ENCODE data around the gene CTSO. TPM values are rescaled to one million over a fixed set of nuclear protein-coding genes. Genes with fewer than 3 reads are reported as not detected.

Gene CTSO
- total RNA-seq, 1 experiment from 2014 or later, result 0.81 TPM

DNA sequence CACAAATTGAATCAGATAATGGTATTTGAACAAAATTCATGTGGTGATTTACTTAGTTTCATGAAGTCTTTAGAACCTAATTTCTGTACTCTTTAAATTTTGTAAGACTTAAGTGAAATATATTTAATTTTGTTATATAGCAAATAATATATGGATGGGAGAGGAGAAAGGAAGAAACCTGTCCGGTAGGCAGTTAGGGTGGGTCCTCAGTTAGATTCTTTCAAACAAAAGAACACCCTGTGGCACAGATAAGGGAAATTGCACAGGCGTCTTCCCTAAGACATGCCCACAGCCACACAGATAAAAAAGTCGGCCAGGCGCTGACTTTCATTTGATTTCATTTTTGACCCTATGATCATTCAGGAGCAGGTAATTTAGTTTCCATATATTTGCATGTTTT lies 25.1 kb upstream of the CTSO start:
- Histone ChIP-seq H3K79me2 (ENCODE audit: insufficient read depth, low read length) (no peaks in the 10 kb centered on the region), H4K5ac (ENCODE audit: insufficient read length, low read depth, low read length) (no peak overlapping the region), H3K23me2 (ENCODE audit: insufficient read length, low read depth, low read length, poor library complexity, severe bottlenecking) (no peaks in the 10 kb centered on the region), H3K56ac (ENCODE audit: insufficient read length, low read depth, low read length) (no peak overlapping the region), H3K9me3 (ENCODE audit: control insufficient read depth, low read depth, low read length) (no peaks in the 10 kb centered on the region), H4K8ac (replicated peaks; ENCODE audit: insufficient read length, low read depth, low read length) (no peak overlapping the region), H3K79me1 (ENCODE audit: insufficient read depth, low read depth, low read length, poor library complexity, severe bottlenecking) (no peaks in the 10 kb centered on the region), H2BK5ac (ENCODE audit: insufficient read length, low read length) (no peak overlapping the region), H3K23ac (ENCODE audit: insufficient read length, low read depth, low read length) (no peak overlapping the region), H2AFZ (ENCODE audit: low read length) (no peak overlapping the region), H3K4me2 (ENCODE audit: insufficient read depth, insufficient read length, low read length) (no peak overlapping the region), H3K4me1 (ENCODE audit: insufficient read depth, low read length) (peaks cover 8% of the 10 kb centered on the region; the same call in 1 of the 2 replicates), H2AK5ac (ENCODE audit: insufficient read length, low read length) (no peak overlapping the region), H3K27me3 (ENCODE audit: insufficient read depth, low read length) (no peaks in the 10 kb centered on the region), H4K91ac (ENCODE audit: insufficient read length, low read depth, low read length) (no peak overlapping the region), H3K14ac (ENCODE audit: insufficient read depth, low read length) (no peak overlapping the region), H3T11ph (ENCODE audit: low read length) (no peak overlapping the region), H3K18ac (ENCODE audit: insufficient read length, low read depth, low read length) (no peak overlapping the region), H3K27ac (ENCODE audit: insufficient read length, low read depth, low read length) (no peak overlapping the region), H4K20me1 (ENCODE audit: control insufficient read depth, insufficient read depth, insufficient read length) (no peaks in the 10 kb centered on the region), H3K4ac (ENCODE audit: low read depth, low read length) (no peak overlapping the region), H2BK20ac (ENCODE audit: low read depth, low read length, poor library complexity, severe bottlenecking) (no peak overlapping the region), H2BK15ac (ENCODE audit: low read depth, low read length) (no peak overlapping the region), H2BK120ac (ENCODE audit: low read depth, low read length, poor library complexity, severe bottlenecking) (no peak overlapping the region), H2BK12ac (ENCODE audit: insufficient read length, low read depth, low read length) (no peak overlapping the region), H3K9ac (ENCODE audit: extremely low read depth, insufficient read length, low read length) (no peak overlapping the region)
- WGBS (ENCODE audit: extremely low coverage, insufficient read length, low lambda C conversion rate), result no CpG with 5 or more reads among the region's 4 CpGs
- TF ChIP-seq, protein P1, sequence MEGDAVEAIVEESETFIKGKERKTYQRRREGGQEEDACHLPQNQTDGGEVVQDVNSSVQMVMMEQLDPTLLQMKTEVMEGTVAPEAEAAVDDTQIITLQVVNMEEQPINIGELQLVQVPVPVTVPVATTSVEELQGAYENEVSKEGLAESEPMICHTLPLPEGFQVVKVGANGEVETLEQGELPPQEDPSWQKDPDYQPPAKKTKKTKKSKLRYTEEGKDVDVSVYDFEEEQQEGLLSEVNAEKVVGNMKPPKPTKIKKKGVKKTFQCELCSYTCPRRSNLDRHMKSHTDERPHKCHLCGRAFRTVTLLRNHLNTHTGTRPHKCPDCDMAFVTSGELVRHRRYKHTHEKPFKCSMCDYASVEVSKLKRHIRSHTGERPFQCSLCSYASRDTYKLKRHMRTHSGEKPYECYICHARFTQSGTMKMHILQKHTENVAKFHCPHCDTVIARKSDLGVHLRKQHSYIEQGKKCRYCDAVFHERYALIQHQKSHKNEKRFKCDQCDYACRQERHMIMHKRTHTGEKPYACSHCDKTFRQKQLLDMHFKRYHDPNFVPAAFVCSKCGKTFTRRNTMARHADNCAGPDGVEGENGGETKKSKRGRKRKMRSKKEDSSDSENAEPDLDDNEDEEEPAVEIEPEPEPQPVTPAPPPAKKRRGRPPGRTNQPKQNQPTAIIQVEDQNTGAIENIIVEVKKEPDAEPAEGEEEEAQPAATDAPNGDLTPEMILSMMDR (conservative IDR thresholded peaks at IDR 0.05), result no peak
- Mint-ChIP-seq H3K4me1 (peaks cover 21 to 34% of the 10 kb centered on the region in 2 experiments), H3K4me3 (no peak overlapping the region), H3K36me3 (ENCODE audit: insufficient read depth in 1 of 3, low read depth in 3 of 3) (peaks cover 3 to 22% (median 22%) of the 10 kb centered on the region in 3 experiments; a peak in 4 of 7 replicates), H3K27ac (no peak overlapping the region), H3K9me3 (peaks cover 13 to 19% of the 10 kb centered on the region in 2 experiments), H3K27me3 (ENCODE audit: low read depth) (no peaks in the 10 kb centered on the region)
- no peak for DNase-seq

Measured in H9 (cell line).